GM12872 (cell line): ENCODE results near the gene NTM.

ENCODE experiments used
- TF ChIP-seq, protein P1 (sequence below): IDR thresholded peaks from 3 replicates; pipeline ENCODE4 v1.5.1; 2011; ENCODE audit warnings: low read depth, mild to moderate bottlenecking, low read length, moderate library complexity; ENCODE audit not compliant: insufficient read depth

The NTM gene

GRCh38 chr11:131356206-131356605 is 14.2 kb upstream of the NTM start:
- TF ChIP-seq, protein P1, sequence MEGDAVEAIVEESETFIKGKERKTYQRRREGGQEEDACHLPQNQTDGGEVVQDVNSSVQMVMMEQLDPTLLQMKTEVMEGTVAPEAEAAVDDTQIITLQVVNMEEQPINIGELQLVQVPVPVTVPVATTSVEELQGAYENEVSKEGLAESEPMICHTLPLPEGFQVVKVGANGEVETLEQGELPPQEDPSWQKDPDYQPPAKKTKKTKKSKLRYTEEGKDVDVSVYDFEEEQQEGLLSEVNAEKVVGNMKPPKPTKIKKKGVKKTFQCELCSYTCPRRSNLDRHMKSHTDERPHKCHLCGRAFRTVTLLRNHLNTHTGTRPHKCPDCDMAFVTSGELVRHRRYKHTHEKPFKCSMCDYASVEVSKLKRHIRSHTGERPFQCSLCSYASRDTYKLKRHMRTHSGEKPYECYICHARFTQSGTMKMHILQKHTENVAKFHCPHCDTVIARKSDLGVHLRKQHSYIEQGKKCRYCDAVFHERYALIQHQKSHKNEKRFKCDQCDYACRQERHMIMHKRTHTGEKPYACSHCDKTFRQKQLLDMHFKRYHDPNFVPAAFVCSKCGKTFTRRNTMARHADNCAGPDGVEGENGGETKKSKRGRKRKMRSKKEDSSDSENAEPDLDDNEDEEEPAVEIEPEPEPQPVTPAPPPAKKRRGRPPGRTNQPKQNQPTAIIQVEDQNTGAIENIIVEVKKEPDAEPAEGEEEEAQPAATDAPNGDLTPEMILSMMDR, result no peak

DNA sequence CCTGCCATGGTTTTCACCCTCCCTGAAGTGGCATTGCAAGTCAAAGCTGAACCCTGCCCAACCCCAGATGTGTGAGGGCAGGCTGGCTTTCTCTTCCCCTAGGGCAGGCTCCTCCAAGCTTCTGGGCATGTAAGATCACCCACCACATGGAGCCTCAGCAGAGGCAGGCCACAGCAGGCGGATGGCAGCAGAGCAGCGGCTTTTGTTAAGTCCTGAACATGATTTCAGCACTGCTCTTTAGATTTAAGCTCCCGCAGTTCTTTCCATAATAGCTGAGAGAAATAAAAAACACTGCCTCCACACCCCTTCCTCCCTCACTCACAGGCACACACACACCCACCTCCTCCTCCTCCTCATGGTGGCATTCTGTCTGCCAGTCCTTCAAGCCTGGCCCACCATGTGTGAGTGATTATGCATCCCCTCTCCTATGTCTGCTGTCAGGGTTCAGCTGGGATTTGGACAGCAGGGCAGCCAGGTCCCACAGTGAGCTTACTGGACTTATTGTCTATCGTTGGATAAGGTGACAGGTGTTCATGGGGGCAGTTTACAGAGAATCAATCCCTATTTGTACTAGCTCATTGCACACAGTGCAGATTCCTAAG is 5.0 kb upstream of the NTM start:
- TF ChIP-seq, protein P1, result no peak

GRCh38 chr11:131370901-131371790 is 731 bp downstream of the NTM start:
- TF ChIP-seq, protein P1, result no peak

DNA sequence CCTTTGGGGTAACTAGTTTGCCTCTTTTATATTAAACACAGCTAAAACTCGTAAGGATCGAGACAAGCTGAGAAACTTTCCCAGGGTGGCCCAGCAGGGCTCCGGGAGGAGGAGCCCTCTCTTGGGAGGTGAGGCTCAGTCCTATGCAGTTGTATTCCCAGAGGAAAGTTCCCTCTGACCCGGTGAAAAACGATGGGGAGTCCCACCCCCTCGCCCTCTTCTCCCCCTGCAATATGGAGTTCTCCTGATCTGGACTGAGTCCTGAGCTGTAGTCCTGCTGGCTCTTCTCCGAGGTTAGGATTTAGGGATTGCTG is 1.3 kb downstream of the NTM start:
- TF ChIP-seq, protein P1, result no peak

DNA sequence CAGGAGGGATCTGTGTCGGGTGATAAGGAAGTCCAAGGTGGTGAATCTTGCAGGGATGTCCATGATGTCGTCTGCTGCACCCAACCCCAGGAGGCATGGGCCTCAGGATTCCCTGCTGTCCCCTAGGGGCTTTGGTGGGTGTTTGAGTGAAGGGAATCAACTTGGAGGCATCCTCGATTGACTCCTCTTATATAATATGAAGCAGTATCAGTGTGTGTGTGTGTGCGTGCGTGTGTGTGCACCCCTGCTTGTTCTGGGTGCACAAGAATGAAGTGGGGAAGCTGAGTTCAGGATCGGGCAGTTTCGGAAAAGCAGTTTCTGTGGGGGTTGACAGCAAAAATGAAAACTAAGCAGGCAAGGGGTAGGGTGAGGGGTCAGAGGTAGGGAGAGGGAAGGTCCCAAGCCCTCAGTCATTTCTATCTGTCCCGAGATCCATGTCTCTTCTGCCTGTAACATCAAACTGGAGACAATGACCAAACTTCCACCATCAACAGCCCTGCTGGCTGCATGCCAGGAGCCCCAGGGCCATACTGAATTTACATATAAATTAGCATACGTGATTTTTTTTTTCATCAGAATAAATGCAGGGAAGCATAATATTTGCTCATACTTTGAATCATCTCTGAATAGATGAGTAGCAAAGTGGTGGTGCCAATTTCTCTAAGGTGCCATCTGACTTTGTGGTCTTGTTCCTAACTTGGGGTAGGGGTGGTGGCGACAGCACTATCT is 2.0 kb downstream of the NTM start:
- TF ChIP-seq, protein P1, result no peak

DNA sequence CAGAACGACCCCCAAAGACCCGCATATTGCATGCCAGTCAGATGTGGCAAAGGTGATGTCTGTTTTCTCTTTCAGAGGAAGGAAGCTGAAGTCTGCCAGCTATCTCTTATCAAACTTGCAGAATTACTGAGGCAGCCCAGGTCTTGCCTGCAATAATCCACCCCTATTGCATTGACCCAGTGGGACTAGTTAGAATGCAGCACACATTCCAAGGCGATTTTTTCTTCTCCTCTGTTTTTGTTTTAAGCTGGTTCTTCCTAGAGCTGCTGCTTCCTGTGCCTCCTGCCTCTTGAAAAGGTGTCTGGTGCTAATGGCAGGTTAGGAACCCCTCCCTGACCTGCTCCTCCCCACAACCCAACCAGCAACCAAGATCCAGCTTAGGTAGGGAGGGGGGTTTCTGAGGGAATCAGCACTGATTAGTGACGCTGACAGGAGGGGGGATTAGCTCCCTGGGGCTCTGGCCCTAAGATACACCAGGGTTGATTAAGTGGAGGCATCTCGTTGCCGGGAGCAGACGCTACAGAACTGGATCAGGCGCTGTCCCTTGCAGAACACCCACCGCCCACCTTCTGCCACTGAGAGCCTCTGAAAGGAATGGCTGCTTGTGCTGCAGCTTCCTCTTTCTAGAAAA is 2.8 kb downstream of the NTM start:
- TF ChIP-seq, protein P1, result no peak

GRCh38 chr11:131373756-131374155 is 3.3 kb downstream of the NTM start:
- TF ChIP-seq, protein P1, result no peak
